HG03103 (cell line): ENCODE measurements around the gene LRRC3.

Experiments used
- ATAC-seq: cut with Tn5 transposase; IDR thresholded peaks from one replicate; pipeline ENCODE4 v1.9.1; 2021; ENCODE audit warnings: low read depth; ENCODE audit not compliant: unreplicated experiment

The LRRC3 gene

DNA sequence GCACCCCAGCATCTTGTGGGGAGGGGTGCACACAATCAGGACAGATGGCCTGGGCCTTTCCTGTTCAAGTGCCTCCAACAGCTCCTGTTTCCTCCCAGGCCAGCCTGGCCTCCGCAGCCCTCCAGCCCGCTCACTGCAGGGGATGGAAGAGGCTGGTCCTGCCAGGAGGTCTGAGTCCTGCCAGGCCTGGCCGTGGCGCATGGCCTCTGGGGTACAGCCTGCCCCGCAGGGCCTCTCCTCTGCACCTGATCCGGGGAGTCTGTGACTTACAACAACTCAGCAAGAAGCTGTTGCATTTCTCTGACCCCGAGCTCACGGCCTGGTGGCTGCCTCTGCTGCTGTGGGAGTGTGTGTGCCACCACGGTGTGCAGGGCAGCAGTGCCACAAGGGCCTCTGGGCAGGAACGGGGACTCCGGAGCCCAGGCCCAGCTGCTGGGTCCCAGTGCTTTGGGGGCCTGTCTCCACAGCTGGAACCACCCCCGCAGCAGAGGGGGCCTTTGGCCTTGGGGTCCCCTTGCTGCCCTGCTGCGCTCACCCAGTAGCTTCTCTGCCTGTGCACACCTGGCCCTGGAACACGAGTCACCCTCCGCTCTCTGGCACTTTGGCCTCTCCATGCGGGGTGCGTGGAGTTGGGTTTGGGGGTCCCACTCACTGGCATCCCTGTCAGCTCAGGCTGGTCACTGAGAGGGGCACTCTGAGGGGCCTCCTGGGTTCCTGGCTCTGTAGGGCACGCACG is 17.4 kb upstream of the LRRC3 start:
- no peak for ATAC-seq

- ATAC-seq = no peak
Observed at GRCh38 chr21:44438531-44439210, 16.6 kb upstream of the LRRC3 start.

DNA sequence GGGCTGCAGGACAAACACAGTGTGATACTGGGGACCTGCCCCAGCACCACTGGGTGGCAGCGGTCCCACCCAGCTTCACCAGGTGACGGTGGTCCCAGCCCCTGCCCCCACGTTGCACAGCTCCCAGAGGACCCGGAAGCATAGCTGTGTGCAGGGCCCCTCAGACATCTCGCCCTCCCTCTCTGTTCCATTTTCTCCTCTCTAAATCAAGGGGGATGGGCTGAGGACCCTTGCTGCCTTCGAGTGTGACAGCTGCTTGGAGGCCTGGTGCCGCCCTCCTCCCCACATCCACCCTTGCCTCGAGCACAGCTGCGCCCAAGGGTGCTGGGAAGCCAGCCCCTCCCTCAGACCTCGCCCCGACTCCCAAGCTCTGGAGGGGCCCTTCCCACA is 16.1 kb upstream of the LRRC3 start:
- ATAC-seq = no peak

- ATAC-seq = no peak
Observed at GRCh38 chr21:44440241-44441040, 14.9 kb upstream of the LRRC3 start.

- no peak for ATAC-seq
Observed at GRCh38 chr21:44441041-44441400, 14.3 kb upstream of the LRRC3 start.

GRCh38 chr21:44441581-44442265 is 13.6 kb upstream of the LRRC3 start:
- ATAC-seq = no peak

GRCh38 chr21:44442266-44443125 is 12.8 kb upstream of the LRRC3 start:
- no peak for ATAC-seq

DNA sequence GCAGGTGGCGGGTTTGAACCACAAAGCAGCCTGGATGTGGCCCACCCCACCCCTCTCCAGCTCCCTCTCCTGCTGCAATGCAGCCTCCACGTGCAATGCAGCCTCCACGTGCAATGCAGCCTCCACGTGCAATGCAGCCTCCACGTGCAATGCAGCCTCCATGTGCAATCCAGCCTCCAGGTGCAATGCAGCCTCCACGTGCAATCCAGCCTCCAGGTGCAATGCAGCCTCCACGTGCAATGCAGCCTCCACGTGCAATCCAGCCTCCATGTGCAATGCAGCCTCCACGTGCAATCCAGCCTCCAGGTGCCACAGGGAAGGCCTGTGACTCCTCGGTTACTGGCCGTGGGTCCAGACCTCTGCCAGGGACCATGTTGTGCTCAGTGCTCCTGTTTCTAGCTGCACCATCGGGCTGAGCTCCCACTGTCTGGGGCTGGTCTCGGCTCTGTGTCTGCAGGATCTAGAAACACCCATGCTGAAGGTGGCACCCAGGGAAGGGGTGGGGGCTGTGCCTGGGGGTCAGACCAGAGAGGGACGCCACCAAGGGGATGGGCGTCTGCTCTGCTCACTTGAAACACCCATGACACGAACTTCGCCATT is 11.9 kb upstream of the LRRC3 start:
- no peak for ATAC-seq

DNA sequence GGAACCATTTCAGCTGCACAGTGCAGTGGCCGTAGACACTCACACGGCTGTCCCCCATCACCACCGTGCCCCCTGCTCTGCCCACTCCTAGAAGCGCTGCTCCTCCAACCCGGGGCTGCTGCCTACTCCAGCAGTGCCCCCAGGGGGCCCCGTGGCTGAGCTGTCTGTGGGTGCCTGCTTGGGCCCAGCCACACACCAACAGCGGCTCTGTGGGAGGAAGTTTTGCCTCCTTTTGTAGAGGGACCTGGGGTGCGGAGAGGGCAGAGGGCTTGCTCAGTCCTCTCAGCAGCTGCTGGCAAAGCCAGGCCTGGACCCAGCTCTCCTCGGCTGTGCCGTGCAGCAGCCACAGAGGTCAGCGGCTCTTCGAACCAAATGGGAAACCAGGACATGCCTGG is 11.4 kb upstream of the LRRC3 start:
- ATAC-seq = no peak

- no peak for ATAC-seq
Observed at GRCh38 chr21:44444286-44444931, 10.9 kb upstream of the LRRC3 start.

- no peak for ATAC-seq
Observed at GRCh38 chr21:44445145-44445812, 10.0 kb upstream of the LRRC3 start.

GRCh38 chr21:44448651-44449131 is 6.6 kb upstream of the LRRC3 start:
- no peak for ATAC-seq

- ATAC-seq = no peak
Observed at GRCh38 chr21:44449473-44450363, 5.6 kb upstream of the LRRC3 start.

GRCh38 chr21:44450402-44450801 is 4.9 kb upstream of the LRRC3 start:
- no peak for ATAC-seq

GRCh38 chr21:44450999-44451398 is 4.3 kb upstream of the LRRC3 start:
- ATAC-seq = no peak

- ATAC-seq = no peak
Observed at GRCh38 chr21:44453120-44453519, 2.2 kb upstream of the LRRC3 start.

GRCh38 chr21:44454058-44454457 is 1.3 kb upstream of the LRRC3 start:
- no peak for ATAC-seq
